Body of pancreas (tissue), 4 donors: ENCODE data around the gene TRPM6. TPM values are rescaled to one million over a fixed set of nuclear protein-coding genes. Genes with fewer than 3 reads are reported as not detected.
"Not testable (repeated sequence)": the region's sequence is repeated elsewhere in the genome, so short reads cannot be mapped to it uniquely, and the experiment has no call there.

Experiments used
- ATAC-seq: fragments of 150-250 bp; one replicate; pipeline ENCODE4 v1.9.1; 2016
- DNase-seq, 4 donors: peaks; one replicate each; pipeline ENCODE4 v3.0.0-alpha.2; 2019
- H3K27ac ChIP-seq, 4 donors: fragments of 200-600 bp; sonication (generic); 1 replicate in 3 of 4; 2 replicates in 1 of 4; pipeline versions ENCODE4 v1.5.1 to v1.6.1; 2016 to 2019; ENCODE audit warnings: mild to moderate bottlenecking in 1 of 4, mixed read lengths in 1 of 4, moderate library complexity in 1 of 4
- H3K27me3 ChIP-seq, 2 donors: fragments of 200-600 bp; sonication (generic); one replicate each; pipeline ENCODE4 v1.6.0; 2016; ENCODE audit warnings: mild to moderate bottlenecking in 1 of 2
- H3K36me3 ChIP-seq, 2 donors: fragments of 200-600 bp; sonication (generic); replicated peaks in 1 of 2; 2 replicates each; pipeline ENCODE4 v1.5.1; 2016; ENCODE audit warnings: low read depth in 2 of 2; ENCODE audit not compliant: insufficient read depth in 1 of 2
- H3K4me1 ChIP-seq: fragments of 200-600 bp; sonication (generic); one replicate; pipeline ENCODE4 v1.6.0; 2016
- H3K4me3 ChIP-seq, 2 donors: fragments of 200-600 bp; sonication (generic); 1 replicate in 1 of 2; 2 replicates in 1 of 2; pipeline ENCODE4 v1.5.1; 2016 to 2019
- H3K9me3 ChIP-seq, 3 donors: fragments of 200-600 bp; sonication (generic); 1 replicate in 2 of 3; 2 replicates in 1 of 3; pipeline ENCODE4 v1.5.1; 2016
- CTCF ChIP-seq, 7 experiments: fragments of 450-650 bp in 4 of 7; fragments of 200-600 bp in 3 of 7; sonication (generic) in 3 of 7; IDR thresholded peaks; one replicate each; pipeline ENCODE4 v1.5.1; 2016 to 2019; ENCODE audit warnings: antibody characterized with exemption in 7 of 7
- POLR2A ChIP-seq, 3 donors: fragments of 450-650 bp; IDR thresholded peaks; one replicate each; pipeline ENCODE4 v1.6.1; 2016; ENCODE audit warnings: antibody characterized with exemption in 3 of 3, mild to moderate bottlenecking in 2 of 3
- WGBS, 2 donors: methylation state at CpG; one replicate each; pipeline ENCODE4 v1.1.5; 2017; 5-methylcytosine and 5-hydroxymethylcytosine counted together
- intact Hi-C: fragments of 100-400 bp; cut with DNase I; formaldehyde crosslinking; loops from one replicate; pipeline ENCODE4 v1.15.1; 2023
- total RNA-seq, 2 donors: library from RNA; depleted of rRNA; stranded (reverse); fragments of >200 nt; gene quantifications; one replicate each; pipeline ENCODE4 v1.1.0, GENCODE V29; 2016

Gene TRPM6
- total RNA-seq, 2 donors from 2014 or later: under 0.01 to 0.33 TPM

DNA sequence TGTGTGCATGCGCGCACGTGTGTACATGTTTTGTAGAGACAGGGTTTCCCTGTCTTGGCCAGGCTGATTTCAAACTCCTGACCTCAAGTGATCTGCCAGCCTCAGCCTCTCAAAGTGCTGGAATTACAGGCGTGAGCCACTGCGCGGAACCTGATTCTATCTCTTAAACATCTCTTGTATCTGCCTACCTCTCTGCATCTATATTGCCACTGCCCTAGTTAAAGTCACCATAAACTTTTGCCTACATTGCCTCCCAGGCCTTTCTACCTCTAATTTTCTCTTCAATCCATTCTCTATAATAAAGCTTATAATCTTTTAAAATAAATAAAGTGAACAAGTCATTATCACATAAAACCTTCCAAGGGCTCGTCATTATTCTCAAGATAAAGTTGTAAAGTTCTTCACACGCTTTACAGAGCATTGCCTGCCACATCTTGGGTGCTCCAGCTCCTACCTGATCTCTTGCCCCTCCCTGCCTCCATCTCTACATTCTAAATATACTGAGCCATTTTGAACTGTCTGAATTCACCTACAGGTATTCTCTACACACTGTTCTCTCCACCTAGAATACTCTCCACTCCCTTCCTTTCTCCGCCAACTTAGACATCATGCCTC is 15.0 kb downstream of the TRPM6 start:
- Histone ChIP-seq H3K36me3 (no peaks in the 10 kb centered on the region), H3K4me1 (no peaks in the 10 kb centered on the region), H3K27ac (no peak overlapping the region), H3K27me3 (no peaks in the 10 kb centered on the region), H3K9me3 (no peaks in the 10 kb centered on the region), H3K4me3 (no peak overlapping the region)
- intact Hi-C loops: no loop called here
- TF ChIP-seq POLR2A (IDR thresholded peaks at IDR 0.05): no peak
- TF ChIP-seq CTCF (IDR thresholded peaks at IDR 0.05): no peak
- ATAC-seq (no peak), DNase-seq (no peak)
- 78% methylated on average over 6 to 9 of the region's 9 CpGs for WGBS, 2 donors

DNA sequence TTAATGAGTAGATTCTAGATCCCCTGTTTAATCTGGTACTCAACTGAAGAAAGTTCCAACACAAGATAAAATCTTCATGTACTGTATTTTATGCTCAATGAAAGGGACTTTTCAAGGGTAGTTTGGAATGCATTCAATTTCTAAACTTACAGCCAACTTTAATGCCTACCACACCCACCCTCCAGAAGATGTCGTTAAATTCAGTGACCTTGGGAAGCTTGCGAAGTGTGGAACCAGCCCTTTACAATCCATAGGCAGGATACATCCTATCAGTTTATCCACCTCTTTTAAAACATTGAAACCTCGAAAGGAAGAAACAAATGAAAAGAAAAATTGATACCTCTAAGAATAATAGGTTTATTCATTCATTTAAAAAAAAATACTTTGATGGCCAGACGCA is 20.2 kb downstream of the TRPM6 start:
- Histone ChIP-seq H3K4me1 (no peaks in the 10 kb centered on the region), H3K27me3 (no peaks in the 10 kb centered on the region), H3K27ac (no peak overlapping the region), H3K9me3 (no peaks in the 10 kb centered on the region), H3K4me3 (no peak overlapping the region), H3K36me3 (no peaks in the 10 kb centered on the region)
- 63 to 71% methylated on average over 4 of the region's 4 CpGs for WGBS, 2 donors
- TF ChIP-seq CTCF (IDR thresholded peaks at IDR 0.05) (no peak), POLR2A (IDR thresholded peaks at IDR 0.05) (no peak)
- no peak for DNase-seq
- intact Hi-C loops: no loop called here
- ATAC-seq: no peak

GRCh38 chr9:74865177-74865576 is 22.5 kb downstream of the TRPM6 start:
- Histone ChIP-seq H3K27me3 (no peaks in the 10 kb centered on the region), H3K9me3 (no peaks in the 10 kb centered on the region), H3K4me3 (no peak overlapping the region), H3K4me1 (peaks cover 5% of the 10 kb centered on the region), H3K36me3 (no peaks in the 10 kb centered on the region), H3K27ac (no peak overlapping the region)
- ATAC-seq (no peak), DNase-seq (no peak)
- TF ChIP-seq POLR2A (IDR thresholded peaks at IDR 0.05) (no peak), CTCF (IDR thresholded peaks at IDR 0.05) (no peak)
- intact Hi-C loops: no loop called here
- WGBS, 2 donors: 46 to 70% methylated on average over 3 of the region's 3 CpGs

DNA sequence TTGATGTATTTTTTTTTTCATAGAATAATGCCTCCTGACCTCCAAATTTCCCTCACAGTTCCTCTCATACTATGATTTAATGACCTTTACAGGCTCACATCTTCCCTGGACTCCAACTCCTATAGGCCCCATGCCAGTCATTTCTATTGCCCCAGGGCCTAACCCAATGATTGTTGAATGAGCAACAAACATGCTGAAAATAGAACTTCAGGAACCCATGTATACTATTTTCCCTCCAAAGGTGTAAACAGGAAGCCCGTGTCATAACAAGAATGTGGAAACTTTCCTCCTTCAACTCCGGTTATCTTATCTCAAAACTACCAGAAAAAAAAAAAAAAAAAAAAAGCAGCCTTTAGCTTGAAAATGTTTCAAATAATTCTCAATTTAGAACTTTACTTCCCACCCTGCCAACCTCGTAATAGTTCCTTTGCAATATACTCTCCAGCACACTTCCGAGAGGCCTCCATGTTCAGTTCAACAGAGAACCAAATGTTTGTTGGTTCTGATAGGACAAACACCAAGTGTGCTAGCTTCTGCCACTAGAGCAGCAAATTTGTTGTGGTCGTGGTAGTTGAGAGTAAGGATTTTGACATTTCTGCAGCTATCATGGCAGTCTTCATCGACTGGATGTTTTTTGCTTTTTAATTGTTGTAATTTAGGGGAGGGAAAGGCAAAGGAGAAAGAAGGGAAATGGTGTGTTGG is 25.8 kb downstream of the TRPM6 start:
- H3K9me3 ChIP-seq: no peaks in the 10 kb centered on the region
- DNase-seq: no peak
- 62 to 64% methylated on average over 6 of the region's 6 CpGs for WGBS, 2 donors
- H3K4me3 ChIP-seq: no peak overlapping the region
- intact Hi-C loops: no loop called here
- no peaks in the 10 kb centered on the region for H3K27me3 ChIP-seq
- H3K27ac ChIP-seq: no peak overlapping the region
- H3K4me1 ChIP-seq: peaks cover 5% of the 10 kb centered on the region
- TF ChIP-seq CTCF (IDR thresholded peaks at IDR 0.05) (no peak), POLR2A (IDR thresholded peaks at IDR 0.05) (no peak)
- no peaks in the 10 kb centered on the region for H3K36me3 ChIP-seq
- no peak for ATAC-seq

DNA sequence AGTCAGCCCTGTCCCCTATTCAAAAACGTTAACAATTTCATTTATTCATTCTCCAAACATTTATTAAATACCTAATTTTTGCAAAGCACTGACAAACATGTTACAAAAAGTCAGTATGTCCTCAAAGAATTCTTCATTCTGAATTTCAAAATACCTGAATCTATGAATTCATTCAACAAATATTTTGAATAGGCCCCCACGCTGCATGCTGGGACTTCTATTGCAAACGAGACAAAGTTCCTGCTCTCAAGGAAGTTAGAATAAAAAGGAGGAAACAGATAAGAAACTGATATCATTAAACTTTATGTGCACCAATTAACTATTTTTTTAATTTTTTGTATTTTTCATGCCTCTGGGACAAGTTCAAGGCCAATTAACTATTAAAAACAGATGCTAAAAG is 26.6 kb downstream of the TRPM6 start:
- 43 to 48% methylated on average over 3 of the region's 3 CpGs for WGBS, 2 donors
- H3K4me3 ChIP-seq: no peak overlapping the region
- DNase-seq (no peak), ATAC-seq (no peak)
- H3K36me3 ChIP-seq: no peaks in the 10 kb centered on the region
- no peak for TF ChIP-seq CTCF (IDR thresholded peaks at IDR 0.05)
- no peak for TF ChIP-seq POLR2A (IDR thresholded peaks at IDR 0.05)
- H3K27me3 ChIP-seq: no peaks in the 10 kb centered on the region
- intact Hi-C loops: no loop called here
- peaks cover 5% of the 10 kb centered on the region for H3K4me1 ChIP-seq
- no peak overlapping the region for H3K27ac ChIP-seq
- no peaks in the 10 kb centered on the region for H3K9me3 ChIP-seq

GRCh38 chr9:74860247-74860646 is 27.5 kb downstream of the TRPM6 start:
- H3K36me3 ChIP-seq, H3K27ac ChIP-seq, H3K4me3 ChIP-seq, intact Hi-C loops, H3K4me1 ChIP-seq, H3K27me3 ChIP-seq, ATAC-seq, H3K9me3 ChIP-seq, DNase-seq: not testable (repeated sequence)
- 82% methylated on average over 5 of the region's 5 CpGs for WGBS, 2 donors
